ENCODE results near the gene PHF21B. TPM values are rescaled to one million over a fixed set of nuclear protein-coding genes. Genes with fewer than 3 reads are reported as not detected.

The PHF21B gene
- total RNA-seq, 1 donor, result not detected

- Histone ChIP-seq H3K79me2 (ENCODE audit: insufficient read depth, low read length) (no peaks in the 10 kb centered on the region), H3K4me2 (ENCODE audit: insufficient read depth, low read length) (no peak overlapping the region), H3K36me3 (ENCODE audit: insufficient read depth, low read length) (no peaks in the 10 kb centered on the region), H3K27ac (ENCODE audit: low read depth, low read length) (no peak overlapping the region), H3K4me3 (ENCODE audit: insufficient read depth, low read length) (no peak overlapping the region), H3K27me3 (ENCODE audit: insufficient read depth, low read length) (no peaks in the 10 kb centered on the region), H2AFZ (ENCODE audit: low read length) (no peak overlapping the region), H4K20me1 (ENCODE audit: insufficient read depth, low read length) (no peaks in the 10 kb centered on the region), H3K9me3 (ENCODE audit: low read depth, low read length) (no peaks in the 10 kb centered on the region), H3K4me1 (ENCODE audit: insufficient read depth, low read length) (no peaks in the 10 kb centered on the region)
- no peak for DNase-seq (ENCODE audit: insufficient read length, low spot score, missing footprints)
- TF ChIP-seq CTCF (IDR thresholded peaks at IDR 0.05; ENCODE audit: extremely low read depth, low read depth, low read length), result no peak
These were observed 125.2 kb downstream of the PHF21B start for GRCh38 chr22:44884562-44884961.

GRCh38 chr22:44883011-44883421 is 126.8 kb downstream of the PHF21B start:
- no peaks in the 10 kb centered on the region for H4K20me1 ChIP-seq (ENCODE audit: insufficient read depth, low read length)
- no peak overlapping the region for H2AFZ ChIP-seq (ENCODE audit: low read length)
- H3K9me3 ChIP-seq (ENCODE audit: low read depth, low read length), result no peaks in the 10 kb centered on the region
- TF ChIP-seq CTCF (IDR thresholded peaks at IDR 0.05; ENCODE audit: extremely low read depth, low read depth, low read length), result no peak
- no peaks in the 10 kb centered on the region for H3K27me3 ChIP-seq (ENCODE audit: insufficient read depth, low read length)
- no peak overlapping the region for H3K4me2 ChIP-seq (ENCODE audit: insufficient read depth, low read length)
- H3K27ac ChIP-seq (ENCODE audit: low read depth, low read length), result no peak overlapping the region
- DNase-seq (ENCODE audit: insufficient read length, low spot score, missing footprints), result no peak
- H3K4me1 ChIP-seq (ENCODE audit: insufficient read depth, low read length), result no peaks in the 10 kb centered on the region
- no peak overlapping the region for H3K4me3 ChIP-seq (ENCODE audit: insufficient read depth, low read length)
- H3K36me3 ChIP-seq (ENCODE audit: insufficient read depth, low read length), result no peaks in the 10 kb centered on the region
- no peaks in the 10 kb centered on the region for H3K79me2 ChIP-seq (ENCODE audit: insufficient read depth, low read length)

GRCh38 chr22:44882226-44882905 is 127.4 kb downstream of the PHF21B start:
- Histone ChIP-seq H3K4me1 (ENCODE audit: insufficient read depth, low read length) (no peaks in the 10 kb centered on the region), H3K4me3 (ENCODE audit: insufficient read depth, low read length) (no peak overlapping the region), H2AFZ (ENCODE audit: low read length) (no peak overlapping the region), H3K9me3 (ENCODE audit: low read depth, low read length) (no peaks in the 10 kb centered on the region), H3K27me3 (ENCODE audit: insufficient read depth, low read length) (no peaks in the 10 kb centered on the region), H3K79me2 (ENCODE audit: insufficient read depth, low read length) (no peaks in the 10 kb centered on the region), H3K36me3 (ENCODE audit: insufficient read depth, low read length) (no peaks in the 10 kb centered on the region), H3K4me2 (ENCODE audit: insufficient read depth, low read length) (no peak overlapping the region), H4K20me1 (ENCODE audit: insufficient read depth, low read length) (no peaks in the 10 kb centered on the region), H3K27ac (ENCODE audit: low read depth, low read length) (no peak overlapping the region)
- DNase-seq (ENCODE audit: insufficient read length, low spot score, missing footprints), result no peak
- no peak for TF ChIP-seq CTCF (IDR thresholded peaks at IDR 0.05; ENCODE audit: extremely low read depth, low read depth, low read length)

GRCh38 chr22:44881624-44882023 is 128.2 kb downstream of the PHF21B start:
- Histone ChIP-seq H3K27me3 (ENCODE audit: insufficient read depth, low read length) (no peaks in the 10 kb centered on the region), H3K4me3 (ENCODE audit: insufficient read depth, low read length) (no peak overlapping the region), H3K4me1 (ENCODE audit: insufficient read depth, low read length) (no peaks in the 10 kb centered on the region), H3K27ac (ENCODE audit: low read depth, low read length) (no peak overlapping the region), H3K4me2 (ENCODE audit: insufficient read depth, low read length) (no peak overlapping the region), H3K9me3 (ENCODE audit: low read depth, low read length) (no peaks in the 10 kb centered on the region), H2AFZ (ENCODE audit: low read length) (no peak overlapping the region), H3K79me2 (ENCODE audit: insufficient read depth, low read length) (no peaks in the 10 kb centered on the region), H4K20me1 (ENCODE audit: insufficient read depth, low read length) (no peaks in the 10 kb centered on the region), H3K36me3 (ENCODE audit: insufficient read depth, low read length) (no peaks in the 10 kb centered on the region)
- no peak for DNase-seq (ENCODE audit: insufficient read length, low spot score, missing footprints)
- no peak for TF ChIP-seq CTCF (IDR thresholded peaks at IDR 0.05; ENCODE audit: extremely low read depth, low read depth, low read length)
